Measurements from ENCODE around the gene SLC22A14. TPM values are rescaled to one million over a fixed set of nuclear protein-coding genes. Genes with fewer than 3 reads are reported as not detected.

Gene SLC22A14
- total RNA-seq, 4 donors from 2014 or later, result 0.13 TPM; not detected in 3

DNA sequence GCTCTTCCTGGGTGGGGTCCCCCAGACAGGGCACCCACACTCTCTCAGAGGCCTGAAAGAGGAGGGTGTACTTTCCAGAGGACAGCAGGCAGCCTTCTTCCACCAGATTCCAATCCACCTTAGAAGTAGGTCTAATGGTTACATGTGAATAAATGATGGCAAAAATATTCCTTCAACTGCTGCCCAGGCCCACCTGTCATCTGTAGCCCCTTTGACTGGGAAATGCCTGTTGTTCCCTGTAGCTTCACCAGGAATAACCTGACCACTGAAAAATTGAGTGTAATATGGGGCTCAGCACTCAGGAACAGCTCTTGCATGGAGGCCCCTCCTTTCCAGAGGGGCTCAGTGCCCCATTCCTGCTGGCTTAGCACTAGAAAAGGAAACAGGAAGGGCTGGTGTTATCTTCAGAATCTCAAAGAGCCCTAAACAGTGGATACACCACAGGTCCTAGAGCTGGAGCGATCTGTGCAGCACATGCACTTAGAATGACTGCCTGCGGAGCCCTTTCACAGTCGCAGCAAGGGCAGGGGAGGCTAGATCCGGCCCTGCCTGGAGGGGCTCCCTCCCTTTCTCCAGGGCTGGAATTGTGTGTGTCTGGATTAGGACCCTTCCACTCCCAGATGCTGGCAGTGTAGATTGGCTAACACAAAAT is 32.1 kb downstream of the SLC22A14 start:
- 25 to 44% methylated on average over 3 to 4 of the region's 4 CpGs for WGBS, 2 donors (ENCODE audit: low coverage in 1 of 2)
- no peaks in the 10 kb centered on the region for H3K9me3 ChIP-seq

DNA sequence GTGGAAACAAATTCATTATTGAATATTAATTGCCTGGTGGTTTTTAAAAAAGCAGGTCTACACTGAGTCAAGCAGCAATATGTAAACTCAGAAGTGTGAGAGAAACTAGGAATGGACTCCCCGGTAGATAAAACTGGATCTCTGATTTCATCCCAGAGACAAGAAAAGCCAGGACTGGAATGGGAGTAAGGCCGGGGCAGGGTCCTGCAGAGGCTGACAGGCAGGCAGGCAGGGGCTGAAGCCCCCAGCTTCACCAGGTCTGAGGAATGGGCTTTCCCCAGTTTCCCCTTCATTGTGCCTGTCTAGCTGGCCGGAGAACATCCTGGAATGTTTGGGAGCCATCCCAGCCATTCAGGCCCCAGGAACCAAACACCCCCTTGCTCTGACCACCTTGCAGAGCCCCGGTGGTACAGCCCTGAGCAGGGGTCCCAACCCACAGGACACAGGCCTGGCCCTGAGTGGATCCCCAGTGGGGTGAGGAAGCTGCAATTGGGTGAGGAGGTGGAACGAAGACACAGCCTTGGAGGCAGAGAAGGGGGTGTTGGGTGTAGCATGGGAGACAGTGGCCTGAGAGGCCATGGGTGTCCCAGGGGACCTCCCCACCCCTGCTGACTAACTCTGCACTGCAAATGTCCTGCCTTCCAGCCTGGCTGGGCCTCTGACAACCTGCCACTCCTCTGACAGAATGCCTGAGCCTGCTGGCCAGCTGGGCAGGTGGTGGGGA is 32.8 kb downstream of the SLC22A14 start:
- Histone ChIP-seq H3K4me1 (no peaks in the 10 kb centered on the region), H3K9me3 (no peaks in the 10 kb centered on the region), H3K27ac (no peak overlapping the region), H3K27me3 (no peaks in the 10 kb centered on the region), H3K4me3 (no peak overlapping the region), H3K36me3 (no peaks in the 10 kb centered on the region)
- ATAC-seq, result no peak
- 38 to 84% methylated on average over 2 to 5 of the region's 5 CpGs for WGBS, 2 donors (ENCODE audit: low coverage in 1 of 2)
- TF ChIP-seq EP300 (IDR thresholded peaks at IDR 0.05) (no peak), POLR2AphosphoS5 (IDR thresholded peaks at IDR 0.05) (no peak), POLR2A (IDR thresholded peaks at IDR 0.05) (no peak)
- TF ChIP-seq, protein P1, sequence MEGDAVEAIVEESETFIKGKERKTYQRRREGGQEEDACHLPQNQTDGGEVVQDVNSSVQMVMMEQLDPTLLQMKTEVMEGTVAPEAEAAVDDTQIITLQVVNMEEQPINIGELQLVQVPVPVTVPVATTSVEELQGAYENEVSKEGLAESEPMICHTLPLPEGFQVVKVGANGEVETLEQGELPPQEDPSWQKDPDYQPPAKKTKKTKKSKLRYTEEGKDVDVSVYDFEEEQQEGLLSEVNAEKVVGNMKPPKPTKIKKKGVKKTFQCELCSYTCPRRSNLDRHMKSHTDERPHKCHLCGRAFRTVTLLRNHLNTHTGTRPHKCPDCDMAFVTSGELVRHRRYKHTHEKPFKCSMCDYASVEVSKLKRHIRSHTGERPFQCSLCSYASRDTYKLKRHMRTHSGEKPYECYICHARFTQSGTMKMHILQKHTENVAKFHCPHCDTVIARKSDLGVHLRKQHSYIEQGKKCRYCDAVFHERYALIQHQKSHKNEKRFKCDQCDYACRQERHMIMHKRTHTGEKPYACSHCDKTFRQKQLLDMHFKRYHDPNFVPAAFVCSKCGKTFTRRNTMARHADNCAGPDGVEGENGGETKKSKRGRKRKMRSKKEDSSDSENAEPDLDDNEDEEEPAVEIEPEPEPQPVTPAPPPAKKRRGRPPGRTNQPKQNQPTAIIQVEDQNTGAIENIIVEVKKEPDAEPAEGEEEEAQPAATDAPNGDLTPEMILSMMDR (IDR thresholded peaks at IDR 0.05), result no peak

More for the DNA sequence above, 32.1 kb downstream of the SLC22A14 start:
- no peak overlapping the region for H3K27ac ChIP-seq
- no peak for ATAC-seq
- no peak overlapping the region for H3K4me3 ChIP-seq
- TF ChIP-seq POLR2AphosphoS5 (IDR thresholded peaks at IDR 0.05) (no peak), EP300 (IDR thresholded peaks at IDR 0.05) (no peak), POLR2A (IDR thresholded peaks at IDR 0.05) (no peak)
- TF ChIP-seq, protein P1 (IDR thresholded peaks at IDR 0.05), result no peak
- H3K36me3 ChIP-seq, result no peaks in the 10 kb centered on the region
- H3K27me3 ChIP-seq, result no peaks in the 10 kb centered on the region
- no peaks in the 10 kb centered on the region for H3K4me1 ChIP-seq

DNA sequence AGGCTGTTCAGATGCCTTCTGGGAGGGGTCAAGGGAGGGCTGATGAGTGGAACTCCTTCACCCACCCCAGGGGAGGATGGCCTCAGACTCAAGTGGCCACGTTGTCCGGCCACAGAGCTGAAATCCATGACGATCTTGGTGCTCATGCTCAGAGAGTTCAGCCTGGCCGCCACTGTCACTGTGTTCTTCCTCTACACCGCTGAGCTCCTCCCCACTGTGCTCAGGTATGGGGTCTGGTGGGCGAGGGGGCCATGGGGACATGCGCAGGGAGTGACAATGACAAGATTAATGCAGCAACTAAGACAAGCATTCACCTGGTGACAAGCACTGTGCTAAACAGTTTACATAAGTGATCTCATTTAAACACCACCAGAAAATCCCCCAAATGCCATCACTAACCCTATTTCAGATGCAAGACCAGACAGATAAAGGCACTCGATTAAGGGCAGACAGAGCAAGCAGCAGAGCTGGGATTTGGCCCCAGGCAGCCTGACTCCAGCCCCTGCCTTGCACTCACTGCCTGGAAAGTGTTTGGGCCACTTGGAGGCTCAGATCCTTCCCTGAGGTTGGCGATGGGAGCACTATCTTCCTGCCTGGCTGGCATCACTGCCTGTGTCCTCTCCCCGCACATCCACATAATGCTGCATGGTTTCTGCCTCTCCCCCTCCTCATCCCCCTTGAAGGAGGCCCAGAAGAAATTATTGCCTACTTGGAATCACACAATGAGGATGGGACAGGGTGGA is 33.6 kb downstream of the SLC22A14 start:
- TF ChIP-seq POLR2AphosphoS5 (IDR thresholded peaks at IDR 0.05) (no peak), POLR2A (IDR thresholded peaks at IDR 0.05) (no peak), EP300 (IDR thresholded peaks at IDR 0.05) (no peak)
- TF ChIP-seq, protein P1 (IDR thresholded peaks at IDR 0.05), result no peak
- ATAC-seq, result no peak
- H3K9me3 ChIP-seq, result no peaks in the 10 kb centered on the region
- no peak overlapping the region for H3K4me3 ChIP-seq
- 64 to 79% methylated on average over 3 to 8 of the region's 10 CpGs for WGBS, 2 donors (ENCODE audit: low coverage in 1 of 2)
- H3K27ac ChIP-seq, result no peak overlapping the region
- H3K27me3 ChIP-seq, result no peaks in the 10 kb centered on the region
- H3K36me3 ChIP-seq, result no peaks in the 10 kb centered on the region
- no peaks in the 10 kb centered on the region for H3K4me1 ChIP-seq

DNA sequence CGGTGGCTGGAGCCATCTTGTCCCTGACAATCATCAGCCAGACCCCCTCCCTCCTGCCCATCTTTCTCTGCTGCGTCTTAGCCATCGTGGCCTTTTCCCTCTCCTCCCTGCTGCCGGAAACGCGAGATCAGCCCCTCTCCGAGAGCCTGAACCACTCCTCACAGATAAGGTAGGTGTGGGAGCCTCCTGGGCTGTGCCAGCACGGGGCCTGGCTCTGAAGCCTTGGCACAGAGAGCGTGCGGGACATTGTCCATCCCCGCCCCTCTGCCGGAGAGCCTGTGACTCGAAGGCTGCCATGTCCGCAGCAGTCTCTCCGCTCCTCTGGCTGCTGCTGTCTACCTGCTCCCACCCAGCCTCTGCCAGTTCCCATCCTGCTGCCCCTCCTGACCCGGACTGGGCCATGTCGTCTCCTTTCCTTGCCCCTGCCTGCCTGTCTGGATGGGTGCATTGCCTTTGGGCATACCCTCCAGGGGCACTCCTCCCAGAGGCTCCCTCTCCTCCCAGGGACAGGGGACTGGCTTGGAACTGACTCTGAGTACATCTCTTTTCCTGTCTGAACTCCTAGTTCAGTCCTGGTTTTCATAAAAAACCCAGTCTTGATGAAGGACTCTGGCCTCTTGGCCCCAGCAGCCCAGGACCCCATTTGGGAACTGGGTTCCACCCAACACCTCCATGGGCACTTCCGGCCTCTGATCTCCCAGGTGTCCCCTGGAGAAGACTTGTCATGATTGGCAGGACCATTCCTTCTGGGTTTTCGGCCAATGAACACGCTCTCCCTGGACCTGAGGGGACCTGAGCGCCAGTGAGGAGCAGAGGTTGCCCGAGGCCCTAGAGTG is 34.5 kb downstream of the SLC22A14 start:
- Histone ChIP-seq H3K27me3 (no peaks in the 10 kb centered on the region), H3K4me3 (no peak overlapping the region), H3K27ac (no peak overlapping the region), H3K4me1 (no peaks in the 10 kb centered on the region), H3K36me3 (no peaks in the 10 kb centered on the region), H3K9me3 (no peaks in the 10 kb centered on the region)
- 66 to 100% methylated on average over 1 to 7 of the region's 22 CpGs for WGBS, 2 donors (ENCODE audit: low coverage in 1 of 2)
- TF ChIP-seq, protein P1 (IDR thresholded peaks at IDR 0.05), result no peak
- TF ChIP-seq POLR2A (IDR thresholded peaks at IDR 0.05) (no peak), POLR2AphosphoS5 (IDR thresholded peaks at IDR 0.05) (no peak), EP300 (IDR thresholded peaks at IDR 0.05) (no peak)
- ATAC-seq, result peak; percentile 12

All from gastroesophageal sphincter (tissue), 4 donors.